Spleen (tissue), 11 donors: ENCODE data around the gene DCAF8L2. TPM values are rescaled to one million over a fixed set of nuclear protein-coding genes. Genes with fewer than 3 reads are reported as not detected.

Experiments used
- DNase-seq: peaks from one replicate; pipeline ENCODE4 v3.0.0-alpha.2; 2020
- H3K27ac ChIP-seq, 8 donors: fragments of 200-600 bp; sonication (generic) in 7 of 8; 1 replicate in 4 of 8; 2 replicates in 4 of 8; pipeline versions ENCODE4 v1.5.0 to v1.8.0; 2016 to 2021; ENCODE audit warnings: inconsistent platforms in 4 of 8, mild to moderate bottlenecking in 4 of 8, moderate library complexity in 1 of 8
- H3K27me3 ChIP-seq, 7 donors: fragments of 200-600 bp; sonication (generic) in 6 of 7; replicated peaks in 1 of 7; 1 replicate in 4 of 7; 2 replicates in 3 of 7; pipeline versions ENCODE4 v1.5.0 to v1.8.0; 2016 to 2021; ENCODE audit warnings: inconsistent platforms in 3 of 7, mild to moderate bottlenecking in 1 of 7
- H3K36me3 ChIP-seq, 6 donors: fragments of 200-600 bp; sonication (generic) in 5 of 6; 1 replicate in 4 of 6; 2 replicates in 2 of 6; pipeline versions ENCODE4 v1.5.0 to v1.8.0; 2016 to 2021; ENCODE audit warnings: inconsistent platforms in 2 of 6
- H3K4me1 ChIP-seq, 6 donors: fragments of 200-600 bp; sonication (generic) in 5 of 6; 1 replicate in 3 of 6; 2 replicates in 3 of 6; pipeline versions ENCODE4 v1.5.0 to v1.8.0; 2016 to 2021; ENCODE audit warnings: inconsistent platforms in 3 of 6
- H3K4me3 ChIP-seq, 8 donors: fragments of 200-600 bp; sonication (generic) in 7 of 8; 1 replicate in 4 of 8; 2 replicates in 4 of 8; pipeline versions ENCODE4 v1.5.0 to v1.8.0; 2016 to 2021; ENCODE audit warnings: inconsistent platforms in 4 of 8, mild to moderate bottlenecking in 4 of 8, moderate library complexity in 2 of 8
- H3K9me3 ChIP-seq, 8 donors: fragments of 200-600 bp; sonication (generic) in 7 of 8; 1 replicate in 4 of 8; 2 replicates in 4 of 8; pipeline versions ENCODE4 v1.5.0 to v1.8.0; 2016 to 2021; ENCODE audit warnings: inconsistent platforms in 4 of 8
- POLR2A ChIP-seq, 3 donors: fragments of 450-650 bp; IDR thresholded peaks; one replicate each; pipeline ENCODE4 v1.5.1; 2017; ENCODE audit warnings: antibody characterized with exemption in 3 of 3, mild to moderate bottlenecking in 1 of 3
- POLR2AphosphoS5 ChIP-seq, 3 donors: sonication (generic); formaldehyde crosslinking; IDR thresholded peaks; one replicate each; pipeline ENCODE4 v1.5.1; 2017; ENCODE audit warnings: antibody characterized with exemption in 3 of 3
- WGBS, 5 donors: extraction: QIAGEN DNeasy Blood & Tissue Kit in 3 of 5; methylation state at CpG; one replicate each; pipeline versions ENCODE4 v1.1.5 to v1.1.7; 2013 to 2018; 5-methylcytosine and 5-hydroxymethylcytosine counted together
- intact Hi-C: fragments of 100-400 bp; cut with DNase I; formaldehyde crosslinking; loops from one replicate; pipeline ENCODE4 v1.15.0; 2023; ENCODE audit warnings: low total_unique reads
- polyA plus RNA-seq, 3 donors: library from polyadenylated mRNA; stranded (reverse); fragments of 200-250 nt; gene quantifications; one replicate each; pipeline ENCODE4 v1.2.1, GENCODE V29; 2013
- total RNA-seq, 7 donors: library from RNA; depleted of rRNA in 3 of 7; stranded (reverse); fragments of >200 nt in 3 of 7; fragmentation: NEBNext Ultra II Directional in 4 of 7; extraction: Animal tissue kit (Norgen Biotek cat#: 25700) in 4 of 7; gene quantifications; one replicate each; pipeline versions ENCODE4 v1.1.0 to v1.2.1, GENCODE V29; 2016 to 2021
- TF ChIP-seq, protein P1 (sequence below), 11 experiments: fragments of 200-600 bp in 7 of 11; fragments of 450-650 bp in 4 of 11; sonication (generic) in 4 of 11; IDR thresholded peaks in 8 of 11; conservative IDR thresholded peaks in 3 of 11; 1 replicate in 7 of 11; 2 replicates in 4 of 11; pipeline versions ENCODE4 v1.4.0 to v1.8.0; 2016 to 2021; ENCODE audit warnings: antibody characterized with exemption in 11 of 11, inconsistent platforms in 4 of 11, mild to moderate bottlenecking in 1 of 11
- donor health status: healthy with polysubstance abuse.
- donor health status: DM: no; HTN: no; CAD: no; lungs with moderate emphysema.
- donor health status: DM: no; HTN: no; CAD: no.
- donor health status: Bipolar disorder and iron deficiency.
- donor health status: healthy.
- donor health status: DM: no; HTN: no; CAD: no.
- donor health status: DM: yes; HTN: yes; CAD: no.

Gene DCAF8L2
- total and polyA plus RNA-seq, 10 donors = not detected

- H3K27ac ChIP-seq = no peak overlapping the region
- DNase-seq = no peak
- no peaks in the 10 kb centered on the region for H3K4me1 ChIP-seq
- H3K4me3 ChIP-seq = no peak overlapping the region
- H3K27me3 ChIP-seq = no peaks in the 10 kb centered on the region
- intact Hi-C loops = no loop called here
- H3K36me3 ChIP-seq = no peaks in the 10 kb centered on the region
- H3K9me3 ChIP-seq = peaks cover 0 to 14% (median 0%) of the 10 kb centered on the region in 8 donors
- 60 to 82% (median 72%) methylated on average over 4 of the region's 4 CpGs for WGBS, 5 donors
- no peak for TF ChIP-seq POLR2AphosphoS5 (IDR thresholded peaks at IDR 0.05)
- no peak for TF ChIP-seq POLR2A (IDR thresholded peaks at IDR 0.05)
- TF ChIP-seq, protein P1, sequence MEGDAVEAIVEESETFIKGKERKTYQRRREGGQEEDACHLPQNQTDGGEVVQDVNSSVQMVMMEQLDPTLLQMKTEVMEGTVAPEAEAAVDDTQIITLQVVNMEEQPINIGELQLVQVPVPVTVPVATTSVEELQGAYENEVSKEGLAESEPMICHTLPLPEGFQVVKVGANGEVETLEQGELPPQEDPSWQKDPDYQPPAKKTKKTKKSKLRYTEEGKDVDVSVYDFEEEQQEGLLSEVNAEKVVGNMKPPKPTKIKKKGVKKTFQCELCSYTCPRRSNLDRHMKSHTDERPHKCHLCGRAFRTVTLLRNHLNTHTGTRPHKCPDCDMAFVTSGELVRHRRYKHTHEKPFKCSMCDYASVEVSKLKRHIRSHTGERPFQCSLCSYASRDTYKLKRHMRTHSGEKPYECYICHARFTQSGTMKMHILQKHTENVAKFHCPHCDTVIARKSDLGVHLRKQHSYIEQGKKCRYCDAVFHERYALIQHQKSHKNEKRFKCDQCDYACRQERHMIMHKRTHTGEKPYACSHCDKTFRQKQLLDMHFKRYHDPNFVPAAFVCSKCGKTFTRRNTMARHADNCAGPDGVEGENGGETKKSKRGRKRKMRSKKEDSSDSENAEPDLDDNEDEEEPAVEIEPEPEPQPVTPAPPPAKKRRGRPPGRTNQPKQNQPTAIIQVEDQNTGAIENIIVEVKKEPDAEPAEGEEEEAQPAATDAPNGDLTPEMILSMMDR (IDR thresholded peaks at IDR 0.05 in 8 of 11, conservative IDR thresholded peaks at IDR 0.05 in 3 of 11) = no peak
Measured at GRCh38 chrX:27608671-27609070, 18.5 kb downstream of the DCAF8L2 start.

GRCh38 chrX:27619459-27619858, 29.3 kb downstream of the DCAF8L2 start:
- Histone ChIP-seq H3K9me3 (no peaks in the 10 kb centered on the region), H3K36me3 (no peaks in the 10 kb centered on the region), H3K4me1 (no peaks in the 10 kb centered on the region), H3K4me3 (no peak overlapping the region), H3K27me3 (no peaks in the 10 kb centered on the region), H3K27ac (no peak overlapping the region)
- DNase-seq = no peak
- whole genome bisulfite sequencing, 5 donors = 32 to 73% (median 46%) methylated on average over 1 of the region's 1 CpG
- intact Hi-C loops = no loop called here
- TF ChIP-seq, protein P1 (IDR thresholded peaks at IDR 0.05 in 8 of 11, conservative IDR thresholded peaks at IDR 0.05 in 3 of 11) = no peak
- TF ChIP-seq POLR2AphosphoS5 (IDR thresholded peaks at IDR 0.05) (no peak), POLR2A (IDR thresholded peaks at IDR 0.05) (no peak)

- Histone ChIP-seq H3K4me1 (no peaks in the 10 kb centered on the region), H3K27ac (no peak overlapping the region), H3K9me3 (no peaks in the 10 kb centered on the region), H3K4me3 (no peak overlapping the region), H3K27me3 (no peaks in the 10 kb centered on the region), H3K36me3 (no peaks in the 10 kb centered on the region)
- intact Hi-C loops = no loop called here
- WGBS, 5 donors = 15 to 35% (median 22%) methylated on average over 2 of the region's 2 CpGs
- TF ChIP-seq, protein P1 (IDR thresholded peaks at IDR 0.05 in 8 of 11, conservative IDR thresholded peaks at IDR 0.05 in 3 of 11) = peak in 2 of 11 experiments; percentile 11 to 15
- no peak for TF ChIP-seq POLR2AphosphoS5 (IDR thresholded peaks at IDR 0.05)
- no peak for TF ChIP-seq POLR2A (IDR thresholded peaks at IDR 0.05)
- no peak for DNase-seq
Measured at GRCh38 chrX:27619975-27620374, 29.8 kb downstream of the DCAF8L2 start.

DNA sequence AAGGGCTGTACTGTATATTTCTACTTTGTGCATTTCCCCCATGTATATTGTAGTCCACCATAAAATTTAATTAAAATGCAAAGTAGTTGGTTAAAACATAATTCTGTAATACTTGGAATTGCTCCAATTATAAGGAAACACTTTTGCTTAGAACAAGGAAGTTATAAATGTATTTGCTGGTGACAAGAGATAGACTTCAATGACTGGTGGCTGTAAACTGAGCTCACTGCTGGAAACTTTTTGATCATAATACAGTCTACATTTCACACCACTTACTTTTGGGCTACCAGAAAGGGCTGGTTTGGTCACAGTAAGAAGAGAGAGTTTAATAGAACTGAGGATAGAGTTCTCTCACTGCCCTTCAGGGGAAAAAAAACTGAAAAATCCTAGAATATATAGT, 32.7 kb downstream of the DCAF8L2 start:
- Histone ChIP-seq H3K4me1 (no peaks in the 10 kb centered on the region), H3K9me3 (peaks cover 0 to 6% (median 0%) of the 10 kb centered on the region in 8 donors), H3K4me3 (no peak overlapping the region), H3K36me3 (no peaks in the 10 kb centered on the region), H3K27ac (no peak overlapping the region), H3K27me3 (no peaks in the 10 kb centered on the region)
- intact Hi-C loops = no loop called here
- DNase-seq = no peak
- TF ChIP-seq POLR2A (IDR thresholded peaks at IDR 0.05) = no peak
- no peak for TF ChIP-seq POLR2AphosphoS5 (IDR thresholded peaks at IDR 0.05)
- TF ChIP-seq, protein P1 (IDR thresholded peaks at IDR 0.05 in 8 of 11, conservative IDR thresholded peaks at IDR 0.05 in 3 of 11) = no peak
